ENCODE measurements around the gene YIPF3. TPM values are rescaled to one million over a fixed set of nuclear protein-coding genes. Genes with fewer than 3 reads are reported as not detected.

YIPF3 gene
- polyA plus RNA-seq, 1 of the 3 experiments (the other 2 are of a cell fraction): 219 TPM

GRCh38 chr6:43506171-43506570, 10.6 kb downstream of the YIPF3 start:
- ChIA-PET POLR2A (interaction anchor here (0.6 to 2.5 kb wide), 4 partner anchors 10 to 62 kb away, joined by 3 to 8 read pairs (median 5); partner anchors contain the start of genes POLR1C and YIPF3), CTCF (interaction anchor here (0.7 to 22.4 kb wide), 33 partner anchors 9 to 430 kb away, joined by 3 to 382 read pairs (median 5); partner anchors contain the start of genes DLK2, PTK7, TJAP1 and ZNF318)
- Histone ChIP-seq H3K4me1 (ENCODE audit: control insufficient read depth in 1 of 2, insufficient read depth in 2 of 2, low read depth in 1 of 2, low read length in 1 of 2) (peaks cover 0 to 26% of the 10 kb centered on the region in 2 experiments; a peak in 1 of 4 replicates), H3K9me2 (no peaks in the 10 kb centered on the region), H3K27me3 (ENCODE audit: insufficient read depth) (no peaks in the 10 kb centered on the region), H3K9me3 (no peaks in the 10 kb centered on the region), H3K4me2 (no peak overlapping the region), H3K9ac (no peak overlapping the region), H3K27ac (ENCODE audit: low read depth in 2 of 2, low read length in 1 of 2) (no peak overlapping the region; a peak in 1 of 4 replicates), H3K79me2 (ENCODE audit: insufficient read depth) (no peaks in the 10 kb centered on the region), H2AFZ (ENCODE audit: low read depth) (no peak overlapping the region), H3K36me3 (replicated peaks in 1 of 2; ENCODE audit: control insufficient read depth in 1 of 2, insufficient read depth in 2 of 2, low read length in 1 of 2) (peaks cover 4 to 38% of the 10 kb centered on the region in 2 experiments), H3K4me3 (ENCODE audit: low read depth in 2 of 2, low read length in 1 of 2) (no peak overlapping the region), H4K20me1 (ENCODE audit: insufficient read depth) (0 out of 2 replicates have a peak, but pooled peaks cover 4% of the 10 kb centered on the region), H3F3A (replicated peaks; ENCODE audit: insufficient read depth) (peaks cover 7% of the 10 kb centered on the region)
- TF ChIP-seq EZH2phosphoT487 (IDR thresholded peaks at IDR 0.05; ENCODE audit: borderline replicate concordance, low read depth) (no peak), NRF1 (IDR thresholded peaks at IDR 0.05; ENCODE audit: low read depth, low read length) (no peak), IRF3 (IDR thresholded peaks at IDR 0.05; ENCODE audit: low read depth, low read length) (no peak), PBX3 (IDR thresholded peaks at IDR 0.05) (no peak)
- 80% methylated on average over 3 of the region's 3 CpGs for WGBS (ENCODE audit: low lambda C conversion rate)
- no peak for DNase-seq

GRCh38 chr6:43505718-43506117, 11.0 kb downstream of the YIPF3 start:
- peaks cover 3% of the 10 kb centered on the region for H3F3A ChIP-seq (replicated peaks; ENCODE audit: insufficient read depth)
- H3K27me3 ChIP-seq (ENCODE audit: insufficient read depth): no peaks in the 10 kb centered on the region
- no peak overlapping the region for H3K27ac ChIP-seq (ENCODE audit: low read depth in 2 of 2, low read length in 1 of 2)
- no peak overlapping the region for H3K9ac ChIP-seq
- H3K4me3 ChIP-seq (ENCODE audit: low read depth in 2 of 2, low read length in 1 of 2): no peak overlapping the region
- no peaks in the 10 kb centered on the region for H3K9me3 ChIP-seq
- peaks cover 0 to 36% of the 10 kb centered on the region in 2 experiments for H3K36me3 ChIP-seq (replicated peaks in 1 of 2; ENCODE audit: control insufficient read depth in 1 of 2, insufficient read depth in 2 of 2, low read length in 1 of 2)
- no peaks in the 10 kb centered on the region for H3K79me2 ChIP-seq (ENCODE audit: insufficient read depth)
- 58% methylated on average over 3 of the region's 6 CpGs for WGBS (ENCODE audit: low lambda C conversion rate)
- no peak for DNase-seq
- no peaks in the 10 kb centered on the region for H3K9me2 ChIP-seq
- TF ChIP-seq FOXJ3 (CRISPR knock-in tag; IDR thresholded peaks at IDR 0.05): no peak
- H2AFZ ChIP-seq (ENCODE audit: low read depth): no peak overlapping the region
- POLR2A ChIA-PET: interaction anchor here (0.6 to 2.5 kb wide), 5 partner anchors 11 to 71 kb away, joined by 3 to 8 read pairs (median 4); partner anchors contain the start of genes POLR1C and YIPF3
- H3K4me2 ChIP-seq: no peak overlapping the region
- CTCF ChIA-PET: interaction anchor here (0.7 to 22.4 kb wide), 25 partner anchors 9 to 136 kb away, joined by 3 to 382 read pairs (median 4); partner anchors contain the start of genes DLK2, TJAP1 and ZNF318
- H4K20me1 ChIP-seq (ENCODE audit: insufficient read depth): 0 out of 2 replicates have a peak, but pooled peaks cover 4% of the 10 kb centered on the region
- H3K4me1 ChIP-seq (ENCODE audit: control insufficient read depth in 1 of 2, insufficient read depth in 2 of 2, low read depth in 1 of 2, low read length in 1 of 2): peaks cover 0 to 25% of the 10 kb centered on the region in 2 experiments; a peak in 1 of 4 replicates

Data from SK-N-SH (cell line).